WTC11 (cell line): Measurements from ENCODE around the gene UQCRC2. TPM values are rescaled to one million over a fixed set of nuclear protein-coding genes. Genes with fewer than 3 reads are reported as not detected.

Experiments
- ATAC-seq: fragments of 200-7000 bp; cut with Tn5 transposase; 2 replicates; pipeline ENCODE4 v1.10.0; 2021; ENCODE audit warnings: mild to moderate bottlenecking, moderate library complexity
- CTCF ChIA-PET: fragments of 300-600 bp; sonication (Branson Sonifier 250); formaldehyde crosslinking; loops from one replicate; lab custom pipeline; 2021; ENCODE audit warnings: antibody characterized with exemption; lab: Charles Lee
- POLR2A ChIA-PET: fragments of 350-600 bp; sonication (Branson Sonifier 250); formaldehyde crosslinking; loops from one replicate; lab custom pipeline; 2021; ENCODE audit warnings: antibody characterized with exemption; lab: Charles Lee
- DNase-seq: peaks from one replicate; pipeline ENCODE4 v3.0.0; 2021; ENCODE audit warnings: low spot score
- H3K27ac Mint-ChIP-seq: 2 replicates; pipeline ENCODE4 v1.8.0; 2021; ENCODE audit warnings: mixed read lengths
- H3K27me3 Mint-ChIP-seq: 2 replicates; pipeline ENCODE4 v1.8.0; 2021; ENCODE audit warnings: low read depth, mild to moderate bottlenecking, moderate library complexity, mixed read lengths
- H3K36me3 Mint-ChIP-seq: 2 replicates; pipeline ENCODE4 v1.8.0; 2021; ENCODE audit warnings: mixed read lengths
- H3K4me1 Mint-ChIP-seq: 2 replicates; pipeline ENCODE4 v1.8.0; 2022; ENCODE audit warnings: mixed read lengths
- H3K4me3 Mint-ChIP-seq: 2 replicates; pipeline ENCODE4 v1.8.0; 2021; ENCODE audit warnings: mild to moderate bottlenecking, moderate library complexity, mixed read lengths
- H3K9me3 Mint-ChIP-seq: 2 replicates; pipeline ENCODE4 v1.8.0; 2021; ENCODE audit warnings: mixed read lengths
- CREB1 ChIP-seq: sonication (generic); formaldehyde crosslinking; IDR thresholded peaks from 2 replicates; pipeline ENCODE4 v1.8.0; 2023; ENCODE audit warnings: mild to moderate bottlenecking, missing genetic modification reagents
- EMX1 ChIP-seq: fragments of 250-450 bp; sonication (Bioruptor Pico); IDR thresholded peaks from 2 replicates; pipeline ENCODE4 v1.8.0; 2021; ENCODE audit warnings: mild to moderate bottlenecking
- FOXJ3 ChIP-seq: sonication (generic); formaldehyde crosslinking; IDR thresholded peaks from 2 replicates; pipeline ENCODE4 v1.9.0; 2021; ENCODE audit warnings: missing genetic modification reagents, mild to moderate bottlenecking, borderline replicate concordance
- HMGA2 ChIP-seq: fragments of 250-450 bp; sonication (Bioruptor Pico); IDR thresholded peaks from 2 replicates; pipeline ENCODE4 v1.4.0; 2021; ENCODE audit warnings: mild to moderate bottlenecking, moderate library complexity
- JAZF1 ChIP-seq: fragments of 250-450 bp; sonication (Bioruptor Pico); IDR thresholded peaks from 2 replicates; pipeline ENCODE4 v1.9.0; 2021; ENCODE audit warnings: moderate library complexity, mild to moderate bottlenecking, inconsistent platforms
- KAT7 ChIP-seq: sonication (generic); formaldehyde crosslinking; IDR thresholded peaks from 2 replicates; pipeline ENCODE4 v1.8.1; 2023; ENCODE audit warnings: missing genetic modification reagents, mild to moderate bottlenecking, borderline replicate concordance
- MXD4 ChIP-seq: fragments of 250-450 bp; sonication (Bioruptor Pico); IDR thresholded peaks from 2 replicates; pipeline ENCODE4 v1.8.0; 2021; ENCODE audit warnings: mild to moderate bottlenecking, moderate library complexity, borderline replicate concordance
- MYBL2 ChIP-seq: sonication (generic); formaldehyde crosslinking; IDR thresholded peaks from 2 replicates; pipeline ENCODE4 v1.8.1; 2023; ENCODE audit warnings: mild to moderate bottlenecking, moderate library complexity, missing genetic modification reagents
- NFYB ChIP-seq: sonication (generic); formaldehyde crosslinking; conservative IDR thresholded peaks from 2 replicates; pipeline ENCODE4 v1.8.0; 2022; ENCODE audit warnings: low read depth, missing genetic modification reagents
- NR3C1 ChIP-seq: sonication (generic); formaldehyde crosslinking; conservative IDR thresholded peaks from 2 replicates; pipeline ENCODE4 v1.8.1; 2023; ENCODE audit warnings: low read depth, mild to moderate bottlenecking, missing genetic modification reagents
- RORB ChIP-seq: fragments of 250-450 bp; sonication (Bioruptor Pico); IDR thresholded peaks from 2 replicates; pipeline ENCODE4 v1.9.0; 2021; ENCODE audit warnings: mild to moderate bottlenecking
- SMAD3 ChIP-seq: sonication (generic); formaldehyde crosslinking; IDR thresholded peaks from 2 replicates; pipeline ENCODE4 v1.8.0; 2022; ENCODE audit warnings: missing genetic modification reagents, mild to moderate bottlenecking, borderline replicate concordance
- SP1 ChIP-seq: sonication (generic); formaldehyde crosslinking; conservative IDR thresholded peaks from 2 replicates; pipeline ENCODE4 v1.8.1; 2022; ENCODE audit warnings: missing genetic modification reagents
- TEAD1 ChIP-seq: sonication (generic); formaldehyde crosslinking; IDR thresholded peaks from 2 replicates; pipeline ENCODE4 v1.8.0; 2022; ENCODE audit warnings: mild to moderate bottlenecking, missing genetic modification reagents
- ZBTB21 ChIP-seq: sonication (generic); formaldehyde crosslinking; IDR thresholded peaks from 2 replicates; pipeline ENCODE4 v1.8.1; 2023; ENCODE audit warnings: mild to moderate bottlenecking, missing genetic modification reagents, borderline replicate concordance
- ZNF219 ChIP-seq: sonication (generic); formaldehyde crosslinking; IDR thresholded peaks from 2 replicates; pipeline ENCODE4 v1.8.0; 2023; ENCODE audit warnings: missing genetic modification reagents, mild to moderate bottlenecking, borderline replicate concordance
- ZNF263 ChIP-seq: sonication (generic); formaldehyde crosslinking; IDR thresholded peaks from 2 replicates; pipeline ENCODE4 v1.8.1; 2022; ENCODE audit warnings: low read depth, mild to moderate bottlenecking, moderate library complexity, missing genetic modification reagents
- ZNF396 ChIP-seq: fragments of 250-450 bp; sonication (Bioruptor Pico); IDR thresholded peaks from 2 replicates; pipeline ENCODE4 v1.8.0; 2021; ENCODE audit warnings: mild to moderate bottlenecking, moderate library complexity, borderline replicate concordance
- ZNF416 ChIP-seq: fragments of 250-450 bp; sonication (Bioruptor Pico); IDR thresholded peaks from 2 replicates; pipeline ENCODE4 v1.9.0; 2021; ENCODE audit warnings: mild to moderate bottlenecking, inconsistent platforms
- total RNA-seq: library from RNA; stranded (reverse); gene quantifications from 3 replicates; pipeline ENCODE4 v1.2.3, GENCODE V29; 2021
- TF ChIP-seq, protein P1 (sequence below): fragments of 250-450 bp; sonication (Bioruptor Pico); IDR thresholded peaks from 2 replicates; pipeline ENCODE4 v2.1.2; 2022; ENCODE audit warnings: mild to moderate bottlenecking, moderate library complexity
- TF ChIP-seq, protein P2 (sequence below): sonication (generic); formaldehyde crosslinking; IDR thresholded peaks from 2 replicates; pipeline ENCODE4 v1.8.0; 2022; ENCODE audit warnings: mild to moderate bottlenecking, missing genetic modification reagents
- TF ChIP-seq, protein P3 (sequence below): sonication (generic); formaldehyde crosslinking; IDR thresholded peaks from 2 replicates; pipeline ENCODE4 v1.8.0; 2022; ENCODE audit warnings: mild to moderate bottlenecking, missing genetic modification reagents
- TF ChIP-seq, protein P4 (sequence below): fragments of 250-450 bp; sonication (Bioruptor Pico); IDR thresholded peaks from 2 replicates; pipeline ENCODE4 v1.9.0; 2021; ENCODE audit warnings: moderate library complexity, mild to moderate bottlenecking, inconsistent platforms, borderline replicate concordance
- TF ChIP-seq, protein P5 (sequence below): sonication (generic); formaldehyde crosslinking; conservative IDR thresholded peaks from 2 replicates; pipeline ENCODE4 v1.8.1; 2023; ENCODE audit warnings: mild to moderate bottlenecking, low read depth, missing genetic modification reagents, moderate library complexity
- TF ChIP-seq, protein P6 (sequence below): fragments of 250-450 bp; sonication (Bioruptor Pico); IDR thresholded peaks from 2 replicates; pipeline ENCODE4 v1.9.0; 2021; ENCODE audit warnings: mild to moderate bottlenecking

UQCRC2 gene
- total RNA-seq, 1 experiment from 2014 or later: 197 TPM

DNA sequence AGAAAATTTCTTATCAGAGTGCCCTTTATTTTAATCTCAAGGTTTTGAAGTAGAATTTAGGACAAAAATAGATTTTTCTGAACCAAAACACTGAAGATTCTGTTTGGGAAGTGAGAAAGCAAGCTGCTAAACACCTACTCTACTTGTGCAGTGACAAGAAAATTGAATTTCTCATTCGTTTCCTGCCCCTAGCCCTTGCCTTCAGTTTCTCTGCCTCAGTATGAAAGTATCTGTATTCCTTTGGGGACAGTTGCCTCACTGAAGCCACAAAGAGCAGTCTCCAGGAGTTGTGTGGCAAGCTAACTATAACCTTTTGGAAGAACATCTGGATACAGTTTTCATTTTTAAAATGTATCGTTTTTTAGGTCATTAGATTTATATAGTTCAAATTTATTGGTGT, 74.5 kb downstream of the UQCRC2 start:
- peaks cover 4% of the 10 kb centered on the region; the same call in 1 of the 2 replicates for H3K36me3 Mint-ChIP-seq
- DNase-seq: no peak
- H3K4me1 Mint-ChIP-seq: peaks cover 7% of the 10 kb centered on the region
- ATAC-seq: no peak
- H3K27ac Mint-ChIP-seq: 0 out of 2 replicates have a peak overlapping the region, but pooled peaks have one; percentile 28
- no peak overlapping the region for H3K4me3 Mint-ChIP-seq
- POLR2A ChIA-PET: no interaction called here
- no peak for TF ChIP-seq ZNF219 (CRISPR knock-in tag)
- no peak for TF ChIP-seq KAT7 (CRISPR knock-in tag)
- TF ChIP-seq, protein P1, sequence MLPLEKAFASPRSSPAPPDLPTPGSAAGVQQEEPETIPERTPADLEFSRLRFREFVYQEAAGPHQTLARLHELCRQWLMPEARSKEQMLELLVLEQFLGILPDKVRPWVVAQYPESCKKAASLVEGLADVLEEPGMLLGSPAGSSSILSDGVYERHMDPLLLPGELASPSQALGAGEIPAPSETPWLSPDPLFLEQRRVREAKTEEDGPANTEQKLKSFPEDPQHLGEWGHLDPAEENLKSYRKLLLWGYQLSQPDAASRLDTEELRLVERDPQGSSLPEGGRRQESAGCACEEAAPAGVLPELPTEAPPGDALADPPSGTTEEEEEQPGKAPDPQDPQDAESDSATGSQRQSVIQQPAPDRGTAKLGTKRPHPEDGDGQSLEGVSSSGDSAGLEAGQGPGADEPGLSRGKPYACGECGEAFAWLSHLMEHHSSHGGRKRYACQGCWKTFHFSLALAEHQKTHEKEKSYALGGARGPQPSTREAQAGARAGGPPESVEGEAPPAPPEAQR (CRISPR knock-in tag): no peak
- no peak for TF ChIP-seq TEAD1 (CRISPR knock-in tag)
- no peak for TF ChIP-seq RORB (CRISPR knock-in tag)
- no peak for TF ChIP-seq MXD4 (CRISPR knock-in tag)
- no peak for TF ChIP-seq NFYB (CRISPR knock-in tag)
- no peak for TF ChIP-seq MYBL2
- TF ChIP-seq ZNF396 (CRISPR knock-in tag): no peak
- TF ChIP-seq ZNF263 (CRISPR knock-in tag): no peak
- TF ChIP-seq SP1 (CRISPR knock-in tag): no peak
- TF ChIP-seq, protein P2, sequence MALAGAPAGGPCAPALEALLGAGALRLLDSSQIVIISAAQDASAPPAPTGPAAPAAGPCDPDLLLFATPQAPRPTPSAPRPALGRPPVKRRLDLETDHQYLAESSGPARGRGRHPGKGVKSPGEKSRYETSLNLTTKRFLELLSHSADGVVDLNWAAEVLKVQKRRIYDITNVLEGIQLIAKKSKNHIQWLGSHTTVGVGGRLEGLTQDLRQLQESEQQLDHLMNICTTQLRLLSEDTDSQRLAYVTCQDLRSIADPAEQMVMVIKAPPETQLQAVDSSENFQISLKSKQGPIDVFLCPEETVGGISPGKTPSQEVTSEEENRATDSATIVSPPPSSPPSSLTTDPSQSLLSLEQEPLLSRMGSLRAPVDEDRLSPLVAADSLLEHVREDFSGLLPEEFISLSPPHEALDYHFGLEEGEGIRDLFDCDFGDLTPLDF (CRISPR knock-in tag): no peak
- no peak for TF ChIP-seq SMAD3 (CRISPR knock-in tag)
- TF ChIP-seq, protein P3, sequence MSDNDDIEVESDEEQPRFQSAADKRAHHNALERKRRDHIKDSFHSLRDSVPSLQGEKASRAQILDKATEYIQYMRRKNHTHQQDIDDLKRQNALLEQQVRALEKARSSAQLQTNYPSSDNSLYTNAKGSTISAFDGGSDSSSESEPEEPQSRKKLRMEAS: no peak
- no peak for TF ChIP-seq JAZF1 (CRISPR knock-in tag)
- TF ChIP-seq FOXJ3: no peak
- TF ChIP-seq, protein P4, sequence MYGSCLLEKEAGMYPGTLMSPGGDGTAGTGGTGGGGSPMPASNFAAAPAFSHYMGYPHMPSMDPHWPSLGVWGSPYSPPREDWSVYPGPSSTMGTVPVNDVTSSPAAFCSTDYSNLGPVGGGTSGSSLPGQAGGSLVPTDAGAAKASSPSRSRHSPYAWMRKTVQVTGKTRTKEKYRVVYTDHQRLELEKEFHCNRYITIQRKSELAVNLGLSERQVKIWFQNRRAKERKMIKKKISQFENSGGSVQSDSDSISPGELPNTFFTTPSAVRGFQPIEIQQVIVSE (CRISPR knock-in tag): no peak
- no peak for TF ChIP-seq HMGA2 (CRISPR knock-in tag)
- TF ChIP-seq, protein P5, sequence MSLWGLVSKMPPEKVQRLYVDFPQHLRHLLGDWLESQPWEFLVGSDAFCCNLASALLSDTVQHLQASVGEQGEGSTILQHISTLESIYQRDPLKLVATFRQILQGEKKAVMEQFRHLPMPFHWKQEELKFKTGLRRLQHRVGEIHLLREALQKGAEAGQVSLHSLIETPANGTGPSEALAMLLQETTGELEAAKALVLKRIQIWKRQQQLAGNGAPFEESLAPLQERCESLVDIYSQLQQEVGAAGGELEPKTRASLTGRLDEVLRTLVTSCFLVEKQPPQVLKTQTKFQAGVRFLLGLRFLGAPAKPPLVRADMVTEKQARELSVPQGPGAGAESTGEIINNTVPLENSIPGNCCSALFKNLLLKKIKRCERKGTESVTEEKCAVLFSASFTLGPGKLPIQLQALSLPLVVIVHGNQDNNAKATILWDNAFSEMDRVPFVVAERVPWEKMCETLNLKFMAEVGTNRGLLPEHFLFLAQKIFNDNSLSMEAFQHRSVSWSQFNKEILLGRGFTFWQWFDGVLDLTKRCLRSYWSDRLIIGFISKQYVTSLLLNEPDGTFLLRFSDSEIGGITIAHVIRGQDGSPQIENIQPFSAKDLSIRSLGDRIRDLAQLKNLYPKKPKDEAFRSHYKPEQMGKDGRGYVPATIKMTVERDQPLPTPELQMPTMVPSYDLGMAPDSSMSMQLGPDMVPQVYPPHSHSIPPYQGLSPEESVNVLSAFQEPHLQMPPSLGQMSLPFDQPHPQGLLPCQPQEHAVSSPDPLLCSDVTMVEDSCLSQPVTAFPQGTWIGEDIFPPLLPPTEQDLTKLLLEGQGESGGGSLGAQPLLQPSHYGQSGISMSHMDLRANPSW (CRISPR knock-in tag): no peak
- no peak for TF ChIP-seq NR3C1
- no peaks in the 10 kb centered on the region for H3K27me3 Mint-ChIP-seq
- peaks cover 8% of the 10 kb centered on the region for H3K9me3 Mint-ChIP-seq
- CTCF ChIA-PET: interaction anchor here (0.8 to 1.4 kb wide), 3 partner anchors 50 to 161 kb away, joined by 3 to 8 read pairs (median 3); no protein-coding TSS in a partner anchor

DNA sequence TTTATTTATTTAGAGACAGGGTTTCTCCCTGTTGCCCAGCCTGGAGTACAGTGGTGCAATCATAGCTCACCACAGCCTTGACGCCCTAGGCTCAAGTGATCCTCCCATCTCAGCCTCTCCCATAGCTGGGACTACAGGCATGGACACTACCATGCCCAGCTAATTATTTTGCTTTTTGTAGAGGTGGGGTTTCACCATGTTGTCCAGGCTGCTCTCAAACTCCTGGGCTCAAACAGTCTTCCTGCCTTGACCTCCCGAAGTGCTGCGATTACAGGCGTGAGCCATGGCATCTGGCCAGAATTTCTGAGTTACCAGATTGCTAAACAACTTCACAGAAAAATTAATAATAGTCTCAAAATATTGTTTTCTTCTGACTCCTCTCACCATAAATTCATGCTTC, 76.5 kb downstream of the UQCRC2 start:
- DNase-seq: no peak
- Mint-ChIP-seq H3K36me3 (peaks cover 4% of the 10 kb centered on the region; the same call in 1 of the 2 replicates), H3K27me3 (no peaks in the 10 kb centered on the region), H3K4me1 (peaks cover 3% of the 10 kb centered on the region), H3K9me3 (peaks cover 8% of the 10 kb centered on the region), H3K27ac (0 out of 2 replicates have a peak overlapping the region, but pooled peaks have one; percentile 2), H3K4me3 (no peak overlapping the region)
- POLR2A ChIA-PET: no interaction called here
- TF ChIP-seq SMAD3 (CRISPR knock-in tag) (no peak), ZBTB21 (no peak), EMX1 (CRISPR knock-in tag) (no peak), CREB1 (no peak), ZNF416 (no peak)
- TF ChIP-seq, protein P6, sequence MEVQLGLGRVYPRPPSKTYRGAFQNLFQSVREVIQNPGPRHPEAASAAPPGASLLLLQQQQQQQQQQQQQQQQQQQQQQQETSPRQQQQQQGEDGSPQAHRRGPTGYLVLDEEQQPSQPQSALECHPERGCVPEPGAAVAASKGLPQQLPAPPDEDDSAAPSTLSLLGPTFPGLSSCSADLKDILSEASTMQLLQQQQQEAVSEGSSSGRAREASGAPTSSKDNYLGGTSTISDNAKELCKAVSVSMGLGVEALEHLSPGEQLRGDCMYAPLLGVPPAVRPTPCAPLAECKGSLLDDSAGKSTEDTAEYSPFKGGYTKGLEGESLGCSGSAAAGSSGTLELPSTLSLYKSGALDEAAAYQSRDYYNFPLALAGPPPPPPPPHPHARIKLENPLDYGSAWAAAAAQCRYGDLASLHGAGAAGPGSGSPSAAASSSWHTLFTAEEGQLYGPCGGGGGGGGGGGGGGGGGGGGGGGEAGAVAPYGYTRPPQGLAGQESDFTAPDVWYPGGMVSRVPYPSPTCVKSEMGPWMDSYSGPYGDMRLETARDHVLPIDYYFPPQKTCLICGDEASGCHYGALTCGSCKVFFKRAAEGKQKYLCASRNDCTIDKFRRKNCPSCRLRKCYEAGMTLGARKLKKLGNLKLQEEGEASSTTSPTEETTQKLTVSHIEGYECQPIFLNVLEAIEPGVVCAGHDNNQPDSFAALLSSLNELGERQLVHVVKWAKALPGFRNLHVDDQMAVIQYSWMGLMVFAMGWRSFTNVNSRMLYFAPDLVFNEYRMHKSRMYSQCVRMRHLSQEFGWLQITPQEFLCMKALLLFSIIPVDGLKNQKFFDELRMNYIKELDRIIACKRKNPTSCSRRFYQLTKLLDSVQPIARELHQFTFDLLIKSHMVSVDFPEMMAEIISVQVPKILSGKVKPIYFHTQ (CRISPR knock-in tag): no peak
- no peak for ATAC-seq
- CTCF ChIA-PET: interaction anchor here (0.6 to 0.9 kb wide), 3 partner anchors 22 to 48 kb away, joined by 3 to 5 read pairs (median 4); partner anchors contain the start of gene MOSMO
